Spleen (tissue), 7 donors: ENCODE data around the gene KCNMB2.

Source experiments
- POLR2A ChIP-seq, 3 donors: fragments of 450-650 bp; IDR thresholded peaks; one replicate each; pipeline ENCODE4 v1.5.1; 2017; ENCODE audit warnings: antibody characterized with exemption in 3 of 3, mild to moderate bottlenecking in 1 of 3
- POLR2AphosphoS5 ChIP-seq, 3 donors: sonication (generic); formaldehyde crosslinking; IDR thresholded peaks; one replicate each; pipeline ENCODE4 v1.5.1; 2017; ENCODE audit warnings: antibody characterized with exemption in 3 of 3
- TF ChIP-seq, protein P1 (sequence below), 11 experiments: fragments of 200-600 bp in 7 of 11; fragments of 450-650 bp in 4 of 11; sonication (generic) in 4 of 11; IDR thresholded peaks in 8 of 11; conservative IDR thresholded peaks in 3 of 11; 1 replicate in 7 of 11; 2 replicates in 4 of 11; pipeline versions ENCODE4 v1.4.0 to v1.8.0; 2016 to 2021; ENCODE audit warnings: antibody characterized with exemption in 11 of 11, inconsistent platforms in 4 of 11, mild to moderate bottlenecking in 1 of 11
- donor health status: DM: no; HTN: no; CAD: no; lungs with moderate emphysema.
- donor health status: DM: no; HTN: no; CAD: no.
- donor health status: DM: no; HTN: no; CAD: no.

- TF ChIP-seq, protein P1, sequence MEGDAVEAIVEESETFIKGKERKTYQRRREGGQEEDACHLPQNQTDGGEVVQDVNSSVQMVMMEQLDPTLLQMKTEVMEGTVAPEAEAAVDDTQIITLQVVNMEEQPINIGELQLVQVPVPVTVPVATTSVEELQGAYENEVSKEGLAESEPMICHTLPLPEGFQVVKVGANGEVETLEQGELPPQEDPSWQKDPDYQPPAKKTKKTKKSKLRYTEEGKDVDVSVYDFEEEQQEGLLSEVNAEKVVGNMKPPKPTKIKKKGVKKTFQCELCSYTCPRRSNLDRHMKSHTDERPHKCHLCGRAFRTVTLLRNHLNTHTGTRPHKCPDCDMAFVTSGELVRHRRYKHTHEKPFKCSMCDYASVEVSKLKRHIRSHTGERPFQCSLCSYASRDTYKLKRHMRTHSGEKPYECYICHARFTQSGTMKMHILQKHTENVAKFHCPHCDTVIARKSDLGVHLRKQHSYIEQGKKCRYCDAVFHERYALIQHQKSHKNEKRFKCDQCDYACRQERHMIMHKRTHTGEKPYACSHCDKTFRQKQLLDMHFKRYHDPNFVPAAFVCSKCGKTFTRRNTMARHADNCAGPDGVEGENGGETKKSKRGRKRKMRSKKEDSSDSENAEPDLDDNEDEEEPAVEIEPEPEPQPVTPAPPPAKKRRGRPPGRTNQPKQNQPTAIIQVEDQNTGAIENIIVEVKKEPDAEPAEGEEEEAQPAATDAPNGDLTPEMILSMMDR (IDR thresholded peaks at IDR 0.05 in 8 of 11, conservative IDR thresholded peaks at IDR 0.05 in 3 of 11) = no peak
- no peak for TF ChIP-seq POLR2A (IDR thresholded peaks at IDR 0.05)
- no peak for TF ChIP-seq POLR2AphosphoS5 (IDR thresholded peaks at IDR 0.05)
Measured at GRCh38 chr3:178529606-178530225, 6.5 kb upstream of the KCNMB2 start.
